Stimulated activated CD8-positive, alpha-beta memory T cell treated with anti-CD3 and anti-CD28 coated beads, Interleukin-7, amount 100 ng/mL, for 48 hours (primary cell): ENCODE results near the gene SIK3.
A peak's percentile ranks its signal among the peaks of the same experiment; 100 is the strongest.

ENCODE experiments used
- DNase-seq, 2 donors: peaks; one replicate each; pipeline ENCODE4 v3.0.0-alpha.2; 2020; ENCODE audit warnings: low read depth in 1 of 2; ENCODE audit errors: extremely low read depth in 1 of 2

The SIK3 gene

GRCh38 chr11:116909245-116909644, 189.0 kb downstream of the SIK3 start:
- DNase-seq: no peak

DNA sequence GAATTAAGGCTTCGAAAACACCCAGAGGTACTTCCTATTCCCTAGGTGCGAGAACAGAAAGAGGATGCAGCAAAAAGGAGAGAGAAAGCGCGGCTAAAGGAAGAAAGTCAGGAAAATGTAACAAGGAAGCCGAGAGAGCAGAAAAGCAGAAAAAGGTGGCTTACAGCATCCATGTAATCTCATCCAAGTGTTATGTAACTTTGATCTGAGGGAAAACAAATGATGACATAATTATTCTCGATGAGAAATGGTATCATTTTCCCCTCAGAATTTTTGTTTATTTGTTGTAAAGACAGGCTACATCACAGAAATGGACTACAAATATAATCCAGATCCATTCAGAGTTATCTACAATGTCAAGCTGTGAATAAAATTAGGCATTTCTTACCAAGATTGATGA, 191.7 kb downstream of the SIK3 start:
- DNase-seq: no peak

GRCh38 chr11:116903090-116903489, 195.1 kb downstream of the SIK3 start:
- no peak for DNase-seq

DNA sequence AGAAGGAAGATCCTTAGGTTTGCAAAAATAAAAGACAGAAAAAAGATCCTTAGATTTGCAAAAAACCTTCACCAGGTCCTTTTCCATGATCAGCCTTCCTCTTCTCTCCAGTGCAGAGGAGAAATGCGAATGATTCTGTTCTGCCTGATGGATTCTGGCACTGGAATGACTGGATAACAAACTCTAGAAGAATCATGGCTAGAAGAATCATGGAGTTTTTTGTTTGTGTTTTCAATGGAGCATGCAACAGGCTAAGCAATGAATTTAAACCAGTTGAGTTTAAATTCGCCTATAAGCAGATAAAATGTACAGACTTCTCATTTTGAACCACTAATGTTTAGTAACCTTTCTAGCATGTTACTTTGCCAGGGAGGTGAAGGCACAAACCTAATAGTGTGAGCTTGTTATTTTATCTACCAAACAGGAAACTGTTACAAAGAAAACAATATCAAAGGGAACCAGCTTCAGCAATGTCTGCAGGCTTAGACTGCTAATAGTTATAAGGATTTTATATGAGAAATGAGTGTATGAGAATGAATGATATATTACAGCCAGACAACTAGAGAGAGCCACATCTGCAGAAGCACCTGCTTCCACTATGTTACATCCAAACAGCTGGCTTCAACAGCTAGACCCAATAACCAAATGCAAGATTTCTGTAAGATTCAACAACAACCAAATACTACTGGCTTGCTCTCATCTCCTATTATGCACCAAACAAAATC, 196.1 kb downstream of the SIK3 start:
- DNase-seq: no peak

- no peak for DNase-seq
Measured at GRCh38 chr11:116901211-116901610, 197.0 kb downstream of the SIK3 start.

GRCh38 chr11:116896211-116896610, 202.0 kb downstream of the SIK3 start:
- DNase-seq: no peak

GRCh38 chr11:116895048-116895757, 203.0 kb downstream of the SIK3 start:
- DNase-seq: no peak

DNA sequence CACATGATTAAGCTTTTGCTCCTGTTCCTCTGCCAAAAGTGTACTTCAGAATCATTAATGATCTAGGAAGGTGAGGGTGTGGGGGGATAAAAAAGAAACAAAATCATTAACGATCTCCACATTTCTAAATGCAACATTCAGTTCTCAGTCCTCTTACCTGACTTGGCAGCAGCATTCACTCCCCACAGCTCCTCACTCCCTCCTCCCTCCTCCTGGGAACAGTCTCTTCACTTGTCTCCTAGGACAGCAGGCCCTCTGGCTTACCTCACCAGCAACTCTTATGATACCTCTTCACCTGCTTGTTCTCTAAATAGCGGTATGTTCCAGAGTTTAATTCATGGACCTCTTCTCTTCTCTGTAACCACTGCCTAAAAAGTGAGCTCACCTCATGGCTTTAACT, 204.3 kb downstream of the SIK3 start:
- DNase-seq: no peak

GRCh38 chr11:116893437-116893836, 204.8 kb downstream of the SIK3 start:
- DNase-seq: no peak

DNA sequence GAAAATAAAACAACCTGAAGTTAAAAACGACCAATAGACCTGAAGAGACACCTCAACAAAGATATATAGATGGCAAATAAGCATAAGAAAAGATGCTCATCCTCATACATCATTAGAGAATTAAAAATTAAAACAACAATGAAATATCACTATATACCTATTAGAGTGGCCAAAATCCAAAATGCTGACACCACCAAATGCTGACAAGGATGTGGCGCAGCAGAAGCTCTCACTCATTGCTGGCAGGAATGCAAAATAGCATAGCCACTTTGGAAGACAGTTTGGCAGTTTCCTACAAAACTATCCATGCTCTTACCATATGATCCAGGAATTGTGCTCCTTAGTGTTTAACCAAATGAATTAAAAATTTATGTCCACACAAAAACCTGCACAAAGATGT, 205.9 kb downstream of the SIK3 start:
- DNase-seq: no peak

GRCh38 chr11:116891746-116892145, 206.5 kb downstream of the SIK3 start:
- DNase-seq: no peak

GRCh38 chr11:116890607-116891006, 207.6 kb downstream of the SIK3 start:
- DNase-seq: no peak

- DNase-seq: peak in 1 of 2 donors; percentile 6
Measured at GRCh38 chr11:116890193-116890592, 208.0 kb downstream of the SIK3 start.

- DNase-seq: no peak
Measured at GRCh38 chr11:116888884-116889549, 209.2 kb downstream of the SIK3 start.

DNA sequence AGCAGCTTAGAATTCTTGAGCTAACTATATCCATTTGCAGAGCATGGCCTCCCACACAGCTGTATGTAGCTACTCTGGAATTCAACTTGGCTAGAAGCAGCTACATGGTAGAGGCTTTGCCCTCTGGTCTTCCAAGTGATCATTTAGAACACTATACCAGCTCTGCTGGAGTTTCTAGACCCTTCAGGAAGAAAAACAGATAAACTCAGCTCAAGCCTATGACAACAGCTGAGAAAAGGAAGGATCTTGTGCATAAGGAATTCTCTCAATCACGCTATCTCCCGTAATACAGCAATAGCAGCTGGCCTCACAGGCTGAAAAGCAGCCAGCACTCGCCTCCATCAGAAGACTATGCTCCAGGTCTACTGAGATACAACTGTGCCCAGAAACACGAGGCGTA, 210.2 kb downstream of the SIK3 start:
- no peak for DNase-seq

- no peak for DNase-seq
Measured at GRCh38 chr11:116885951-116886655, 212.1 kb downstream of the SIK3 start.

DNA sequence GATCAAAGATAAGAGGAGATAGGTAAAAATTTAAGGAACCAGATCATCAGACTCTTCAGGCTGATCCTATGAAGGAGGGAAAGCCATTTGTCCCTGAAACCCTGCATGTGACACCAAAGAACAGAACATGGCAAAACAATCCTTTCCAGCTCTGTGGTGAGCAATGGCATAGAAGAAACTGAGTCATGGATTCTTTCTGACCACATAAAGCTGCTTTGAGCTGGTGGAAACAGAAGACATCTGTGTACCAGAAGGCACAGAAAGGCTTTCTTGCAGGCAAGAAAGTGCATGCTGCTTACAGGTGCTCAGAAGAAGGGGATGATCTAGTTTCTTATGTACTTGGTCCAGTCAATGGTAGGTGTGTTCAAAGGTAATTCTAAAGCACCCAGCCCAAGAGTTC, 215.8 kb downstream of the SIK3 start:
- no peak for DNase-seq

DNA sequence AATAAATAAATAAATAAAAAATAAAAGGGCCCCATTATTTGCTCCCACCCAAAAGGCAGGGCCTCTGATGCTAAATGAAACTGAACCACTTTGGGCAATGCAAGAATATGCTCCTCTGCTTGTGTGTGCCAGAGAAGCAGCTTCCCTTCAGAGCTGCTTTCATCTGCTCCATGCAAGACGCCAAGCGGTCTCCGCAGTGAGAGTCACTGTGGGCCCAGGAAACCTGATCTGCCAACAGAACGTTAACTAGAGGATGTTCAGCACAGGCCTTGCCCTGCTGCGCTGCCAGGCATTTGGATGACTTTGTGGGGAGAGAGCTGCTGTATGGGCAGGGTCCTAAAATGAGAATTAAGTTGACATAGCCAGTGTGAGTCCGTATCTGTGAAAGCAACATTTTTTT, 217.1 kb downstream of the SIK3 start:
- DNase-seq: no peak

DNA sequence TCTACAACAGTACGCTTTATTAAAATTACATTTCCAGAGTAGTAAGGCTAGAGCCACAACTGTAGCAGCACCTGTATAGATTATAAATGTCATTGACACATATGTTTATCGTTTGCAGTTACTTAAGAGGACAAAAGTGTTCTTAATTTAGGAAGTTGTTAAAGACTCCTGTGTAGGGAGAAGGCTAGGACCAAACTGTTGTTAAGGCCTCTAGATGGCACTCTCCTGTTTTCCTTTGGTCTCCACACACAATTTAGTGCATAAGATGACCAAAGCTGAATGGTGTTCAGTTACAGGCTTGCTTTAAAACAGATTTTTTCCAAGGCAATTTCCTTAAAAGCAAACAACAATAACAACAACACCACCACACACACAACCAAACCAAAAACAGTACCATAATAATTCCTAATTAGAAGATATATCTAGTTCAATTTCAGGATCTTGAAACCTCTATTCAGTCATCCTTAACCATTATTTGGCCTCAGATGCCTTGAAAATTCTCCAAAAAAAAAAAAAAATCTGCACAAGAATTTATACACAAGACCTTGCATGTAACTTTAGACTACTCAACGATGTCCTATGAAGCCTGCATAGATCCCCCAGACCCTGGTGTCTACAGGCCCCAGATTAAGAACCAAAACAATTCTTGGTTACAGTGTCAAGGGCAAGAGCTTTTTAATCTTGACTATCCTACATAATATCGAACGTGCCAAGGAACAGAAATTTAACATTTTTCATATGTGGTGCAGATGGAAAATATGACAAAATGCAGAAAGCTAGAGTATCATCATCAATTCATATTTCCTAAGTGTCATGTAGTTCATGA, 218.2 kb downstream of the SIK3 start:
- no peak for DNase-seq

DNA sequence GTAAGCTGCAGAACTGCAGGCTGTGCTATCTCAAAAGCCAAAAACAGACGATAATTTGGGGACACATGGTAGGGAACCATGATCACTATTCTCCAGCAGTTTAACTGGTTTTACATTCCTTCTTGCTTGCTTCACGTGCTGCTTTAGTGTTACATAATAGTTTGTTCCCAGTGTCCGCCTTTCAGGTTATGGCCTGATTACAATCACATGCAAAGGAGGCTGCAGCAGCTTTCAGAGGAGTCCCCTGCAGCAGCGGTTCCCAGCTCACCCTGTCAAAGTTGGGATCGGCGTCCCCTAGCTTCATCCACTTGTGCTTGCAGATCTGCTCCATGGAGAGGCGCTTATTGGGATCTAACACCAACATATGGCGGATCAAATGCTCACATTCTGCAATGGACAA, 221.6 kb downstream of the SIK3 start:
- no peak for DNase-seq

DNA sequence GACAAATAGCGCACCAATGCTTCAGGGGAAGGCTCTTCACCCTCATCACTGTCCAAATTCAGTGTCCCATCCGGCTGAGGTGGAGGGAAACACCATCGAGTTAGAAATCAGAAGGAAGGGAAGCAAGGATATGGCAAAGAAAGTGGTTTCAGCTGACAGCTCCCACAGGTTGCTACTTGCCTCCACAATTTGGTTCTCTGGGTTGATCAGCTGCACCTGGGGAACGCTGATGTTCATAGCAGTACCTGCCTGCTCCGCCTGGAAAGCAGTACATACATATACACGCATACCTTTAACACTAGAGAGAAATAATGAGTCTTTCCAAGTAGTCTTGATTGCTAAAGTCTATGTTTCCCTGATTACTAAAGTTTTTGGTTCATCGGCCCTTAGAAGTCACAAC, 223.0 kb downstream of the SIK3 start:
- no peak for DNase-seq
